RPMI8226 (cell line): ENCODE results near the gene WNT11.
A peak's percentile ranks its signal among the peaks of the same experiment; 100 is the strongest.

Experiments
- DNase-seq: peaks from one replicate; pipeline ENCODE4 v3.0.0-alpha.2; 2015

Gene WNT11

GRCh38 chr11:76237000-76237649, 30.8 kb upstream of the WNT11 start:
- no peak for DNase-seq

GRCh38 chr11:76236092-76236999, 30.0 kb upstream of the WNT11 start:
- DNase-seq = peak; percentile 69

- peak; percentile 92 for DNase-seq
Observed at GRCh38 chr11:76235233-76236091, 29.2 kb upstream of the WNT11 start.

GRCh38 chr11:76234416-76235232, 28.3 kb upstream of the WNT11 start:
- peak; percentile 20 for DNase-seq

GRCh38 chr11:76234021-76234415, 27.7 kb upstream of the WNT11 start:
- no peak for DNase-seq

DNA sequence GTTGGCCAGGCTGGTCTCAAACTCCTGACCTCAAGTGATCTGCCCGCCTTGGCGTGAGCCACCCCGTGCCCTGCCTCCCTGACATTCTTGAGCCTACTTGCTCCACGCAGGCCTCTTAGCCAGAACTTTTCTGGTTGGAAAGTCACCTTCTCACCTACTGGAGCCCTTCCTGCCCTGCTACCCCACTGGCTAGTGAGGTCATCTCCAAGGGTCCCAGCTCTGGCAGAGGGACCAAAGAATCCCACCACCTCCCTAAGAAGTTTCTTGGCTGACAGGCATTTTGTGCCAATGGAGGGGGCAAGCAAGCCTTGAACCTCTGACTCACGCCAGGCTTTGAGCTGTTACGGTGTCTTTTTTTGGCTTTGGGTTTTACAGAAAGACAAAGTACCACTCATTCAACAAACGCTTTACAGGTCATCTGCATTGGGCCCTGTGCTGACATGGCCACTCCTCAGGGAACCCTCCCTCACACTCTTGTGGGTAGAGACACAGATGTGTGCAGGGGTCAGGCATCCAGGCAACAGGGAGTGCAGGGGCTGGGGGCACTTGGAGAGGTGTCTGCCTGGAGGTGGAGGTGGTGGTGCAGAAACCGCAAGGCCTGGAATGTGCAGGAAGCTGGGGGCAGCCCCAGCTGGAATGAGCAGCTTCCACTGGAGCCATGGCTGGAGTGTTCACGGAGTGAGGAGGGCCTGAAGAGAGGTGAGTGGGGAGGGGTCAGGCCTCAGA, 27.1 kb upstream of the WNT11 start:
- no peak for DNase-seq

DNA sequence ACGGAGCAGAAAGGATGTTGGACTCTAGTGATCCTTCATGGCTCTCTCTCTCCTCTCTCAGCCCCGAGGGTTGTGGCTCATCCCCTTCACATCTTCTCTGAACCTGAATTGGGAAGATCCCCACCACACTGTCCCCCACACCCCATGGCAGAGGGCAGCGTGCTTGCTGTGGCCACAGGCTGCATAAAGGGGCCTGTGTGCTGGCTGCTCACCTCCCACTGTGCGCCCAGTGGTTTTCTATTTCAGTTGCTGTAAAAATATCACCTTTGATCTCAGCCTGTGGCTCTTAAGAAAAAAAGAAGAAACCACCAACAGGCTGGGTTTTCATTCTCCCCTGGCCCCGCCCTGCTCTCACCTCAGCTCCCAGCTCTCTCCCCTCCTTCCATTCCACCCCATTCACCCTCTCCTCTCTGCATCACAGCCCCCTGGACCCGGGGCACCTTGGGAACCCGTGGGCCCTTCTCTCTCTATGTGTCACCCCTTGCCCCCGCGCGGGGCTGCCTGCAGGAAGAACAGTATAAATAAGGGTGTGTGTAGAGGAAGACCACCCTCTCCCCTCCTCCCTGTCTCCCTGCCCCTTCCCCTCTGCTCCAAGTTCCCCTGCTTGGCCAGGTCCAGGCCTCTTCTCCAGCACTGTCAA, 25.8 kb upstream of the WNT11 start:
- no peak for DNase-seq

- peak; percentile 45 for DNase-seq
Observed at GRCh38 chr11:76231121-76231738, 24.9 kb upstream of the WNT11 start.

DNA sequence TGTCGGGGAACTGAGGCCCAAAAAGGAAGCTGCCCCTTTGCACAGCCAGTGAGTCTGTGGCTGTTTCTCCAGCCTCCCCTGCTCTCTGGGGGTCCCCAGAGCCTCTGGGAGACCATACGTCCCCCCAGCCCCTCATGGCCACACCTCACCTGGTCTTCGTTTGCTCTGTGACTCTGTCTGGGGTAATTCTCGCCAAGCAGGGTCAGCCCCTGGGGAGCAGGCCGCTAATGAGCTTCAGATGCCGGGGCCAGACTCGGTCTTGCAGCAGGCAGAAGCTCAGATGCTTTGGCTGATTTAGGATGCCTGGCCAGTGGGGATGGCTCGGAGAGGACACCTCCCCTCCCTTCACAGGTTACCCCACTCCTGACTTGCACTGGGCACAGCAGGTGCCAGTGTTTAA, 24.1 kb upstream of the WNT11 start:
- no peak for DNase-seq

DNA sequence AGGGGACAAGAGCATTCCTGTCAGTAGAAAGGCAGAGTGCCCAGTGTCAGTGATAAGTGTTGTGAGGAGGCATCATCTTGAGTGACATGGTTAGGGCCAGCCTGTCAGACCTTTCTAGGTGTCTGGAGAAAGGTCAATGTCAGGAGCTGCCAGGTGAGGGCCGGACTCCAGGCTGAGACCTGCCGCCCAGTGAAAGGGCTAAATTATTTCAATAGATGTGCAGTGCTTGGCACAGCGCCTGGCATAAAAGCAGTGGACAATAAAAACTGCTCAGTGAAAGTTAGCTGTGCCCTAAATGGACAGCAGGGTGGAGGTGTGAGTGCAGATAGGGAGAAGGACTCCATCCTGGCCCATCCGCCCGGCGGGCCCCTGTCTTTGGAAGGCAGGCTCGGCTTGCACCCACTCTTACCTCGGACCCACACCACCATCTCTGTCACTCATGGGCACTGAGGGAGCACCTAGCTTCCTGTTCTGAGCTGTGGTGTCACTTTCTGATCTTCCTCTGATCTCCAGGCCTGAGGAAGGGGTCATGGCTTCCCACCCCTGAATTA, 23.5 kb upstream of the WNT11 start:
- no peak for DNase-seq

DNA sequence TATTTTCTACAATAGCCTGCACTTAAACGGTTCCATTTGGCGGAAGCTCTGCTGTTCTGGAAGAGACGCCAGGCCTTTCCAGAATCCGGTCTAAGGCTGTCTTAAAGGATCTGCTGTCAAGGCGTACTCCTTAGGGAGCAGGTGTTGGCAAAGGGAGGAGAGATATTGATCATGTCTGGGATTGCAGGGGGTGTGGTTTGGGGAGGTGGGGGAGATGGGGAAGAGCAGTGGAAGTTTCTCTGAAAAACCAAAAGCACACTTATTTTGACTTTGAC, 22.5 kb upstream of the WNT11 start:
- no peak for DNase-seq

- DNase-seq = no peak
Observed at GRCh38 chr11:76228071-76228874, 22.0 kb upstream of the WNT11 start.

DNA sequence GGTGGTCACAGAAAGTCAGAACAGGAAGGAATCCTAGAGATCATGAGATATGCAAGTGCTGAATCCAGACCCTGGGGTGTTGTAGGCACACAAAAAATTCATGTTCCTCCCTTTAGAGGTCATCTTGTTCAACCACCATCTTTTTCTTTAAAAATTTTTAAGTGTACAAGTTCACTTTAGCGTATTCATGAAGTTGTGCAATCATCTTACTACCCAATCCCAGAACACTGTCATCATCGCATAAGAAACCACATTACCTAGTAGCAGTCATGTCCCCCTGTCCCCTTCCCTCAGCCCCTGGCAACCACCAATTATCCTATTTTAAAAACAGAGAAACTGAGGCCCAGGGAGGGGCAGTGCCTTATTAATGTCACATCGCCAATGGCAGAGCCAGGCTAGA, 20.3 kb upstream of the WNT11 start:
- DNase-seq = no peak

DNA sequence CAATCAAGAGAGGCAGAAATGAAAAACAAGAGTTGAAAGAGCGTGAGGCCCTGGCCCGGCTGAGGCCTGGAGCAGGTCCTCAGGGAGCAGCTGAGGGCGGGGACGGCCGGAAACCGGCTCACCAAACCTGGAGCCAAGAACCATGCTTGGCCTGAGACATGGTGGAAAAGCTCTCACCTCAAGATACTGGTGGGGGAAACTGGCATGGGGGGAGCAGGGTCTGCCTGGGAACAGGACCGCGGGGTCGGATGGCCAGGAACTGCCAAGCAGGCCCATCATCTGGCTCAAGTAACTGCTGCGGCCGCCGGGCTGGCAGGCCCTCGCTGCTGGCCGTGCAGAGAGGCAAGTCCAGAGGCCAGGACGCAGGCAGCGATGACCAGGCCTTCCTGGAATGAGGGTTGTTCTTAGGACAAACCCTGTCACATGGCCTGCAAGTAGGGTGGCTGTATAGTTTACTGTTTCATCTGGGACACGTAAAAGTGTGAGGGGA, 18.9 kb upstream of the WNT11 start:
- DNase-seq = no peak

DNA sequence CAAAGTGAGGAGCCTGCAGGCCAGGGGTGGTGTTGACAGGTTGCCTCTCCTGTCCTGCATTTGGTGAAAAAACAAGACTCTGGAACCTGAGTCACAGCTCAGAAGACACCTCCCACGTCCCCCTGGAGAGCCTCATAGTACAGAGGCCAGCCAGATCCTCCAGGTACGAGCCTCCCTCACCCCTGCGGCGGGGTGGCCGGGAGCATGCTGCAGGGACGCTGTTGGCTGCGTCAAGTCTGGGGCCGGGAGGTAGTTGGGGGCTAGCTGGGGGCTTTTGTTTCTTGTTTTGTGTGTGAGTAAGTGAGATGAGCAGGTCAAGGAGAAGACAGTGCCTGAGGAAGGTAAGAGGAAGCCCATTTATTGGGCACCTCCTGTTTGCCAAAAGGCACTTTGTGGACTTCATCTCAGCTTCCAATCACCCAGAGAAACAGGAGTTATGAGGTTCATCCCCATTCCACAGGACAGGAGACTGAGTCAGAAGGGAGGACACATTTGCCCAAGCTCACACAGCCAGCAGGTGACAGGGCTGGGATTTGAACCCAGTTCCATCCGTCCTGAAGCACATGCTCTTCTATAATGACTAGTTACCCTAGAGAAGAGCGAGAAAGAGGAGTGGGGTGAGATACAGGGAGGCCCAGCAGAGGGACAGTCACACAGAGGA, 18.3 kb upstream of the WNT11 start:
- no peak for DNase-seq

DNA sequence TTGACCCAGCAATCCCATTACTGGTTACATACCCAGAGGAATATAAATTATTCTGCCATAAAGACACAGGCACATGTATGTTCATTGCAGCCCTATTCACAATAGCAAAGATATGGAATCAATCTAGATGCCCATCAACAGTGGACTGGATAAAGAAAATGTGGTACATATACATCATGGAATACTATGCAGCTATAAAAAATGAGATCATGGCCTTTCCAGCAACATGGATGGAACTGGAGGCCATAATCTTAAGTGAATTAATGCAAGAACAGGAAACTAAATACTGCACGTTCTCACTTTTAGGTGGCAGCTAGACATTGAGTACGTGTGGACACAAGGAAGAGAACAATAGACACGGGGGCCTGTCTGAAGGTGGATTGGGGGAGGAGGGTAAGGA, 15.1 kb upstream of the WNT11 start:
- no peak for DNase-seq

- DNase-seq = no peak
Observed at GRCh38 chr11:76219243-76219642, 12.9 kb upstream of the WNT11 start.

GRCh38 chr11:76218449-76219178, 12.3 kb upstream of the WNT11 start:
- no peak for DNase-seq
